Upper lobe of left lung (tissue), 6 donors: ENCODE measurements around the gene RNF41. TPM values are rescaled to one million over a fixed set of nuclear protein-coding genes. Genes with fewer than 3 reads are reported as not detected.

ENCODE experiments used
- ATAC-seq, 2 donors: fragments of 200-7000 bp; cut with Tn5 transposase; one replicate each; pipeline ENCODE4 v1.9.1; 2022; ENCODE audit warnings: mild to moderate bottlenecking in 2 of 2, moderate library complexity in 2 of 2; ENCODE audit not compliant: low FRiP score in 2 of 2
- DNase-seq, 2 donors: peaks; one replicate each; pipeline ENCODE4 v3.0.0-alpha.2; 2019 to 2020
- H3K27ac ChIP-seq, 4 donors: fragments of 200-600 bp; sonication (generic); one replicate each; pipeline ENCODE4 v1.5.1; 2016 to 2019
- H3K27me3 ChIP-seq, 4 donors: fragments of 200-600 bp; sonication (generic); one replicate each; pipeline ENCODE4 v1.5.1; 2017 to 2019
- H3K36me3 ChIP-seq, 4 donors: fragments of 200-600 bp; sonication (generic); one replicate each; pipeline ENCODE4 v1.5.1; 2016 to 2019
- H3K4me1 ChIP-seq, 4 donors: fragments of 200-600 bp; sonication (generic); one replicate each; pipeline ENCODE4 v1.5.1; 2018 to 2019
- H3K4me3 ChIP-seq, 4 donors: fragments of 200-600 bp; sonication (generic); one replicate each; pipeline ENCODE4 v1.5.1; 2017 to 2019; ENCODE audit warnings: mild to moderate bottlenecking in 2 of 4, moderate library complexity in 1 of 4
- H3K9me3 ChIP-seq, 4 donors: fragments of 200-600 bp; sonication (generic); one replicate each; pipeline ENCODE4 v1.5.1; 2018 to 2019
- CTCF ChIP-seq, 6 experiments: fragments of 450-650 bp in 4 of 6; fragments of 200-600 bp in 2 of 6; sonication (generic) in 2 of 6; IDR thresholded peaks; one replicate each; pipeline ENCODE4 v1.5.1; 2016 to 2019; ENCODE audit warnings: antibody characterized with exemption in 6 of 6
- EP300 ChIP-seq, 4 donors: sonication (generic); formaldehyde crosslinking; IDR thresholded peaks; one replicate each; pipeline ENCODE4 v1.5.1; 2017; ENCODE audit warnings: antibody characterized with exemption in 4 of 4, control low read depth in 2 of 4
- POLR2A ChIP-seq, 4 donors: fragments of 450-650 bp; IDR thresholded peaks; one replicate each; pipeline ENCODE4 v1.5.1; 2016 to 2017; ENCODE audit warnings: antibody characterized with exemption in 4 of 4, mild to moderate bottlenecking in 2 of 4
- POLR2AphosphoS5 ChIP-seq, 2 donors: sonication (generic); formaldehyde crosslinking; IDR thresholded peaks; one replicate each; pipeline ENCODE4 v1.5.1; 2017; ENCODE audit warnings: antibody characterized with exemption in 2 of 2
- WGBS, 2 donors: methylation state at CpG; one replicate each; pipeline ENCODE4 v1.1.5; 2017 to 2018; 5-methylcytosine and 5-hydroxymethylcytosine counted together
- total RNA-seq, 6 donors: library from RNA; depleted of rRNA in 4 of 6; stranded (reverse); fragments of >200 nt in 4 of 6; gene quantifications; one replicate each; pipeline versions ENCODE4 v1.1.0 to v1.2.1, GENCODE V29; 2016 to 2021
- donor health status: DM: no; HTN: no; CAD: no; lungs with moderate emphysema.
- donor health status: DM: no; HTN: yes; CAD: no; lungs with severe emphysema.

Gene RNF41
- total RNA-seq, 6 donors from 2014 or later: 38.8 to 94.3 (median 62.1) TPM

GRCh38 chr12:56236985-56237384 is 15.3 kb upstream of the RNF41 start:
- Histone ChIP-seq H3K27me3 (no peaks in the 10 kb centered on the region), H3K4me1 (no peaks in the 10 kb centered on the region), H3K4me3 (no peak overlapping the region), H3K36me3 (peaks cover 8 to 52% (median 38%) of the 10 kb centered on the region in 4 donors), H3K9me3 (no peaks in the 10 kb centered on the region), H3K27ac (no peak overlapping the region)
- 72 to 86% methylated on average over 2 to 5 of the region's 5 CpGs for WGBS, 2 donors
- DNase-seq (no peak), ATAC-seq (no peak)
- no peak for TF ChIP-seq EP300 (IDR thresholded peaks at IDR 0.05)
- no peak for TF ChIP-seq CTCF (IDR thresholded peaks at IDR 0.05)
- no peak for TF ChIP-seq POLR2A (IDR thresholded peaks at IDR 0.05)
- TF ChIP-seq POLR2AphosphoS5 (IDR thresholded peaks at IDR 0.05): no peak

DNA sequence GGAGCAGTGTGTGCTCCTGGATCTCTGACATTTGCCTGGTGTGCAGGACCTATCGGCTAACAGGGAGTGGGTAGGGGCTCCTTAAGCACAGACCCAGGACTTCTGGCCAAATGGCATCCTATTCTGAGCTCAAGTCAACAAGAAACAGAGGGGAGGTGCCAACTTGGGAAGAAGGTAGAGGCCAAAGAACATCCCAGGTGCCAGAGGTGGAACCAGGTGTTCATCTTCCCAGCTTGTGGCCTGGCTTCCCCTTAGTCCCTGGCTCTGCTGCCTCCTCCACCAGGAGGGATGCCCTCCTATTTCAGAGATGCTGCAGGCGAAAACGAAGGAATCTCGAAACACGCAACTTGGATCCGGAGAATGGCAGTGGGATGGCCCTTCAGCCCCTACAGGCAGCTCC is 14.4 kb upstream of the RNF41 start:
- TF ChIP-seq POLR2AphosphoS5 (IDR thresholded peaks at IDR 0.05) (no peak), EP300 (IDR thresholded peaks at IDR 0.05) (no peak), CTCF (IDR thresholded peaks at IDR 0.05) (no peak), POLR2A (IDR thresholded peaks at IDR 0.05) (no peak)
- Histone ChIP-seq H3K4me3 (no peak overlapping the region), H3K27ac (no peak overlapping the region), H3K9me3 (no peaks in the 10 kb centered on the region), H3K4me1 (no peaks in the 10 kb centered on the region), H3K27me3 (no peaks in the 10 kb centered on the region), H3K36me3 (peaks cover 0 to 43% (median 29%) of the 10 kb centered on the region in 4 donors)
- 96% methylated on average over 6 of the region's 6 CpGs for WGBS, 2 donors
- DNase-seq (no peak), ATAC-seq (no peak)

- Histone ChIP-seq H3K9me3 (no peaks in the 10 kb centered on the region), H3K4me1 (no peaks in the 10 kb centered on the region), H3K4me3 (no peak overlapping the region), H3K27ac (no peak overlapping the region), H3K27me3 (no peaks in the 10 kb centered on the region), H3K36me3 (peaks cover 0 to 31% (median 17%) of the 10 kb centered on the region in 4 donors)
- WGBS, 2 donors: 77 to 80% methylated on average over 16 of the region's 16 CpGs
- DNase-seq (no peak), ATAC-seq (no peak)
- TF ChIP-seq EP300 (IDR thresholded peaks at IDR 0.05) (no peak), POLR2AphosphoS5 (IDR thresholded peaks at IDR 0.05) (no peak), POLR2A (IDR thresholded peaks at IDR 0.05) (no peak), CTCF (IDR thresholded peaks at IDR 0.05) (no peak)
These were observed 13.2 kb upstream of the RNF41 start for GRCh38 chr12:56234746-56235436.

GRCh38 chr12:56231184-56231582 is 9.5 kb upstream of the RNF41 start:
- H3K9me3 ChIP-seq: no peaks in the 10 kb centered on the region
- no peaks in the 10 kb centered on the region for H3K27me3 ChIP-seq
- TF ChIP-seq CTCF (IDR thresholded peaks at IDR 0.05) (no peak), POLR2A (IDR thresholded peaks at IDR 0.05) (no peak), EP300 (IDR thresholded peaks at IDR 0.05) (no peak), POLR2AphosphoS5 (IDR thresholded peaks at IDR 0.05) (no peak)
- H3K27ac ChIP-seq: no peak overlapping the region
- 88 to 100% methylated on average over 1 to 11 of the region's 11 CpGs for WGBS, 2 donors
- DNase-seq (no peak), ATAC-seq (no peak)
- peaks cover 0 to 12% (median under 1%) of the 10 kb centered on the region in 4 donors for H3K36me3 ChIP-seq
- no peaks in the 10 kb centered on the region for H3K4me1 ChIP-seq
- no peak overlapping the region for H3K4me3 ChIP-seq
